ENCODE measurements around the gene KCNT2. TPM values are rescaled to one million over a fixed set of nuclear protein-coding genes. Genes with fewer than 3 reads are reported as not detected.
A peak's percentile ranks its signal among the peaks of the same experiment; 100 is the strongest.
"Not testable (repeated sequence)": the region's sequence is repeated elsewhere in the genome, so short reads cannot be mapped to it uniquely, and the experiment has no call there.

The KCNT2 gene
- total RNA-seq, 6 donors from 2014 or later = 2.7 to 9.9 (median 5.9) TPM

DNA sequence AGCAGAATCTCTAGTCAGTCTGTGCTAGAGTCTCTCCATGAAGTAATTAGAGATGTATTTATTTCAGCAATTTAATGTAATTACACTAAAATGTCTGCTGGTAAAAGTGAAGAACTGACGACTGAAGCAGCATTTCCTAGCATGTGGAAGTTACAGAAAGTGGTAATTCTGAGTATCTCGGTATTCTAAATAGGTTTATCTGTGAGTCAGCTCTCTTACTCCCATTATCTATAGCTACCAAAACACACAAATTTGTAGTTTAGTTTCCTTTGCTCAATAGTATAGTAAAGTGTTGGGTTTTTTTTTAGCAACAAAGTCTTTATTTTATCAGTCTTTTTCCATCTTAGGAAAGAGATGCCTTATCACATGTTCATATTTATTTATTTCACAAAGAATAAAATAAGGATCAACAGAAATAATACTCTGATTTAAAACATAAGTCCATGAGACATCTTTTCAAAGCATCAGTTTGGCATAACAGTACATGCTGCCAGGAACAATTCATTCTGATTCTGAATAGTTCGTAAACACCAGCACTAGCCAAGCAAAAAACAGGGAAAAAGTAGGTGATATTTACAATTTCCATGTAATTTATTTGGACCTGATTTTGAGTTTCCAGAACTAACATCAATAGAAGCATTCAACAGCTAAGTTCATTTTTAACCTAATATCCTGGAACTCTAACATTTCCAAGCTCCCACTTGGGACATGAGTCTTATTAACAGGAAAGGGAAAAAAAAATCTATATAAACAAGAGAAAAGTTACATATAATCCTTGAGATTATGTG, 76.3 kb downstream of the KCNT2 start:
- peak overlapping the region in 1 of 4 donors; percentile 35 for H3K27ac ChIP-seq
- no peaks in the 10 kb centered on the region for H3K4me1 ChIP-seq
- H3K27me3 ChIP-seq = no peaks in the 10 kb centered on the region
- no peaks in the 10 kb centered on the region for H3K36me3 ChIP-seq
- DNase-seq (no peak), ATAC-seq (ENCODE audit: low FRiP score in 2 of 2) (no peak)
- TF ChIP-seq POLR2AphosphoS5 (IDR thresholded peaks at IDR 0.05) (no peak), CTCF (IDR thresholded peaks at IDR 0.05) (no peak), POLR2A (IDR thresholded peaks at IDR 0.05) (no peak), EP300 (IDR thresholded peaks at IDR 0.05) (no peak)
- 68 to 70% methylated on average over 3 of the region's 3 CpGs for WGBS, 2 donors
- no peak overlapping the region for H3K4me3 ChIP-seq
- peaks cover 0 to 7% (median 2%) of the 10 kb centered on the region in 4 donors for H3K9me3 ChIP-seq

- no peaks in the 10 kb centered on the region for H3K36me3 ChIP-seq
- no peak for DNase-seq
- H3K27ac ChIP-seq = no peak overlapping the region
- H3K27me3 ChIP-seq = no peaks in the 10 kb centered on the region
- 58 to 61% methylated on average over 2 of the region's 2 CpGs for WGBS, 2 donors
- H3K4me1 ChIP-seq = no peaks in the 10 kb centered on the region
- no peak for TF ChIP-seq POLR2AphosphoS5 (IDR thresholded peaks at IDR 0.05)
- no peak for TF ChIP-seq CTCF (IDR thresholded peaks at IDR 0.05)
- no peak for TF ChIP-seq EP300 (IDR thresholded peaks at IDR 0.05)
- no peak for TF ChIP-seq POLR2A (IDR thresholded peaks at IDR 0.05)
- H3K4me3 ChIP-seq = no peak overlapping the region
- ATAC-seq (ENCODE audit: low FRiP score in 2 of 2) = no peak
- no peaks in the 10 kb centered on the region for H3K9me3 ChIP-seq
Measured at GRCh38 chr1:196527919-196528318, 80.3 kb downstream of the KCNT2 start.

- 84 to 87% methylated on average over 12 of the region's 12 CpGs for WGBS, 2 donors
- not testable (repeated sequence) for H3K27me3 ChIP-seq; H3K4me3 ChIP-seq; H3K4me1 ChIP-seq; H3K9me3 ChIP-seq; H3K36me3 ChIP-seq; H3K27ac ChIP-seq; DNase-seq; ATAC-seq (ENCODE audit: low FRiP score in 2 of 2)
Measured at GRCh38 chr1:196522574-196523345, 85.5 kb downstream of the KCNT2 start.

DNA sequence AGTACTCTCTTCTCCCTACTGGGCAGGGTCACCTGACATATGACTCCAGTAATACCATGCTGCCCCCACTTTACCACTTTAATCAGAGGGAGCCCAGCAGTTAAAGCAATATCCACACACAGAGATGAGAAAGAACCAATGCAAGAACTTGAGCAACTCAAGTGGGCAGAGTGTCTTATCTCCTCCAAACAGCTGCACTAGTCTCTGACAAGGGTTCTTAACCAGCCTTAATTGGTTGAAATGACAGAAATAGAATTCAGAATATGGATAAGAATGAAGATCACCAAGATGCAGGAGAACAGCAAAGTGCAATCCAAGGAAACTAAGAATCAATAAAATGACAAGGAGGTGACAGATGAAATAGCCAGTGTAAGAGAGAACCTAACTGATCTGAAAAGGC, 91.0 kb downstream of the KCNT2 start:
- Histone ChIP-seq H3K4me1 (no peaks in the 10 kb centered on the region), H3K9me3 (no peaks in the 10 kb centered on the region), H3K36me3 (no peaks in the 10 kb centered on the region), H3K27ac (no peak overlapping the region), H3K4me3 (no peak overlapping the region), H3K27me3 (no peaks in the 10 kb centered on the region)
- DNase-seq (no peak), ATAC-seq (ENCODE audit: low FRiP score in 2 of 2) (peak in 1 of 2 donors; percentile 37)
- TF ChIP-seq POLR2AphosphoS5 (IDR thresholded peaks at IDR 0.05) (no peak), POLR2A (IDR thresholded peaks at IDR 0.05) (no peak)

- Histone ChIP-seq H3K27ac (no peak overlapping the region), H3K4me3 (no peak overlapping the region), H3K9me3 (no peaks in the 10 kb centered on the region), H3K4me1 (no peaks in the 10 kb centered on the region), H3K27me3 (no peaks in the 10 kb centered on the region), H3K36me3 (no peaks in the 10 kb centered on the region)
- ATAC-seq (ENCODE audit: low FRiP score in 2 of 2) (no peak), DNase-seq (no peak)
- no peak for TF ChIP-seq EP300 (IDR thresholded peaks at IDR 0.05)
- TF ChIP-seq POLR2AphosphoS5 (IDR thresholded peaks at IDR 0.05) = no peak
- TF ChIP-seq CTCF (IDR thresholded peaks at IDR 0.05) = no peak
- no peak for TF ChIP-seq POLR2A (IDR thresholded peaks at IDR 0.05)
- WGBS, 2 donors = 61 to 74% methylated on average over 2 to 3 of the region's 3 CpGs
Measured at GRCh38 chr1:196516373-196516772, 91.9 kb downstream of the KCNT2 start.
